NT2/D1 (cell line): ENCODE results near the gene ERC2.

Experiments used
- SUZ12 ChIP-seq: IDR thresholded peaks from 2 replicates; pipeline ENCODE4 v1.6.1; 2011; ENCODE audit not compliant: insufficient read length, insufficient read depth; ENCODE audit errors: extremely low read depth
- YY1 ChIP-seq: IDR thresholded peaks from 2 replicates; pipeline ENCODE4 v1.6.1; 2011; ENCODE audit not compliant: insufficient read length, insufficient read depth
- ZNF274 ChIP-seq: IDR thresholded peaks from 2 replicates; pipeline ENCODE4 v1.6.1; 2011; ENCODE audit warnings: mild to moderate bottlenecking, low read depth, low read length

GRCh38 chr3:55711646-55712045, 756.6 kb downstream of the ERC2 start:
- TF ChIP-seq YY1: no peak
- TF ChIP-seq ZNF274: no peak
- no peak for TF ChIP-seq SUZ12
